Measurements from ENCODE around the gene USP32. TPM values are rescaled to one million over a fixed set of nuclear protein-coding genes. Genes with fewer than 3 reads are reported as not detected.
"Not testable (repeated sequence)": the region's sequence is repeated elsewhere in the genome, so short reads cannot be mapped to it uniquely, and the experiment has no call there.

The USP32 gene
- 10 to 100 TPM; 38.1 to 47.9 (median 41.4) TPM for polyA plus RNA-seq (ENCODE audit: insufficient read length in 4 of 4)

GRCh38 chr17:60392042-60392844, at the start of gene USP32:
Gene USP32, minus strand, starts transcription at chr17:60392133. Its CDS starts 194 bp downstream, at chr17:60391939.
- peak; percentile 88 to 95 (median 90) for DNase-seq (ENCODE audit: low read depth in 4 of 4, low spot score in 2 of 4)

- DNase-seq (ENCODE audit: low read depth in 4 of 4, low spot score in 2 of 4) = no peak
Observed at GRCh38 chr17:60439501-60439900, 47.6 kb upstream of the USP32 start.

- no peak for DNase-seq (ENCODE audit: low read depth in 4 of 4, low spot score in 2 of 4)
Observed at GRCh38 chr17:60436676-60437075, 44.7 kb upstream of the USP32 start.

GRCh38 chr17:60435244-60436167, 43.6 kb upstream of the USP32 start:
- peak in 3 of 4 donors; percentile 53 to 82 (median 67) for DNase-seq (ENCODE audit: low read depth in 4 of 4, low spot score in 2 of 4)

GRCh38 chr17:60433021-60433997, 41.4 kb upstream of the USP32 start:
- DNase-seq (ENCODE audit: low read depth in 4 of 4, low spot score in 2 of 4) = not testable (repeated sequence)

- DNase-seq (ENCODE audit: low read depth in 4 of 4, low spot score in 2 of 4) = not testable (repeated sequence)
Observed at GRCh38 chr17:60430561-60430960, 38.6 kb upstream of the USP32 start.

- not testable (repeated sequence) for DNase-seq (ENCODE audit: low read depth in 4 of 4, low spot score in 2 of 4)
Observed at GRCh38 chr17:60428491-60428890, 36.6 kb upstream of the USP32 start.

GRCh38 chr17:60426596-60426995, 34.7 kb upstream of the USP32 start:
- no peak for DNase-seq (ENCODE audit: low read depth in 4 of 4, low spot score in 2 of 4)

GRCh38 chr17:60425626-60426025, 33.7 kb upstream of the USP32 start:
- no peak for DNase-seq (ENCODE audit: low read depth in 4 of 4, low spot score in 2 of 4)

- no peak for DNase-seq (ENCODE audit: low read depth in 4 of 4, low spot score in 2 of 4)
Observed at GRCh38 chr17:60423865-60424264, 31.9 kb upstream of the USP32 start.

GRCh38 chr17:60422162-60422665, 30.3 kb upstream of the USP32 start, which contains the start of gene CHCT1:
Gene CHCT1, plus strand, starts transcription at chr17:60422489. Its CDS starts 104 bp downstream, at chr17:60422593.
- no peak for DNase-seq (ENCODE audit: low read depth in 4 of 4, low spot score in 2 of 4)

- peak; percentile 37 to 53 (median 48) for DNase-seq (ENCODE audit: low read depth in 4 of 4, low spot score in 2 of 4)
Observed at GRCh38 chr17:60421273-60422161, 29.6 kb upstream of the USP32 start.

- not testable (repeated sequence) for DNase-seq (ENCODE audit: low read depth in 4 of 4, low spot score in 2 of 4)
Observed at GRCh38 chr17:60419875-60420274, 27.9 kb upstream of the USP32 start.

- not testable (repeated sequence) for DNase-seq (ENCODE audit: low read depth in 4 of 4, low spot score in 2 of 4)
Observed at GRCh38 chr17:60419003-60419402, 27.1 kb upstream of the USP32 start.

- DNase-seq (ENCODE audit: low read depth in 4 of 4, low spot score in 2 of 4) = no peak
Observed at GRCh38 chr17:60416368-60416925, 24.5 kb upstream of the USP32 start.

GRCh38 chr17:60415146-60415545, 23.2 kb upstream of the USP32 start:
- DNase-seq (ENCODE audit: low read depth in 4 of 4, low spot score in 2 of 4) = no peak

- DNase-seq (ENCODE audit: low read depth in 4 of 4, low spot score in 2 of 4) = no peak
Observed at GRCh38 chr17:60412701-60413100, 20.8 kb upstream of the USP32 start.

- DNase-seq (ENCODE audit: low read depth in 4 of 4, low spot score in 2 of 4) = no peak
Observed at GRCh38 chr17:60410001-60410400, 18.1 kb upstream of the USP32 start.

Data from left renal cortex interstitium (tissue), 4 donors.